Ectodermal cell (in vitro differentiated cells): Measurements from ENCODE around the gene USP3.

Experiments used
- H3K27ac ChIP-seq: 2 replicates; pipeline ENCODE4 v1.7.0; 2013; ENCODE audit warnings: mild to moderate bottlenecking, low read depth, low read length; ENCODE audit not compliant: insufficient read depth, poor library complexity, severe bottlenecking
- H3K27me3 ChIP-seq: 2 replicates; pipeline ENCODE4 v1.7.0; 2013; ENCODE audit warnings: mild to moderate bottlenecking, low read length; ENCODE audit not compliant: insufficient read depth, control insufficient read depth, poor library complexity, severe bottlenecking
- H3K36me3 ChIP-seq: one replicate; pipeline ENCODE4 v1.7.0; 2013; ENCODE audit warnings: low read length; ENCODE audit not compliant: control insufficient read depth, insufficient read depth
- H3K4me1 ChIP-seq: one replicate; pipeline ENCODE4 v1.7.0; 2013; ENCODE audit warnings: low read length; ENCODE audit not compliant: control insufficient read depth, insufficient read depth
- H3K4me3 ChIP-seq: 2 replicates; pipeline ENCODE4 v1.7.0; 2013; ENCODE audit warnings: low read depth, low read length, control low read depth; ENCODE audit not compliant: insufficient read depth
- H3K9me3 ChIP-seq: 2 replicates; pipeline ENCODE4 v1.7.0; 2013; ENCODE audit warnings: mild to moderate bottlenecking, low read length, moderate library complexity; ENCODE audit not compliant: control insufficient read depth
- WGBS, 2 experiments: methylation state at CpG; one replicate each; pipeline ENCODE4 v1.1.7; 2013; ENCODE audit warnings: missing lambda C conversion rate in 2 of 2; 5-methylcytosine and 5-hydroxymethylcytosine counted together

The USP3 gene

DNA sequence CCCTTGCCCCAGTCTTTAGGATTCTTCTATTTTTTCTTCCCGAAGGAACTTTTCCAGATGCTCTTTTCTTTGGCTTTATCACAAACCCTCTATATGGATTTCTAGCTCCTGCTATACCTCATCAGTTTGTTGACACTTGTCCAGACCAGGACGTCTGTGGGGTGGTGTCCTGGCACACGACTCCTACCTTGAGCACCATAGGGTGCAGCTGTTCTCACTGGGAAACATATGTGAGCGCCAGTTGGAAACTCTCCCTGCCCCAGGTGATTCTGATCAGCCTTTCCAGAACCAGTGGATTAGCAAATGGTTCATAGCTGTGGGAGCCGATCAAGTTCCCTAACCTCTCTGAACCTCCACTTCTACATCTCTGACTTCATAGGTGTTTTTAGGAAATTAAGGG is 40.6 kb upstream of the USP3 start:
- no peaks in the 10 kb centered on the region for H3K9me3 ChIP-seq
- 81% methylated on average over 5 of the region's 5 CpGs for WGBS, 2 experiments
- H3K4me1 ChIP-seq = peaks cover 15% of the 10 kb centered on the region
- no peaks in the 10 kb centered on the region for H3K36me3 ChIP-seq
- H3K4me3 ChIP-seq = no peak overlapping the region
- H3K27me3 ChIP-seq = peaks cover 6% of the 10 kb centered on the region
- no peak overlapping the region for H3K27ac ChIP-seq

DNA sequence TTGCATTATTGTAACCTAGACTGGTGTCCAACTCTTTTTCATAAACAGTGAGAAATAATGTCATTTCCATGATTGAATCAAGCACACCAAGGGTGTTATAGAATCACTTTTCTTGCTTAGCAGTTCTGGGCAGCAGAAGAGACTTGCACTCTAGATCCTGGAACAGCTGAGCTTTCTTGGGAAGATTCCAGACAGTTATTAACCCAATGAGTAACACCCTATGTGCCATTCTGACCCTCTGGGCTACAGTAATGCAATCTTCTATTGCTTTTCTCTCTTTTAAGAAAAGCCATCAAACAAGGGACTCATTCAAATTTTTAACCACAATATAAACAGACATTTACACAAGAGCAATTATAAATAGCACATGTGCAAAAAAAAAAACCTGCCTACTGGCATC is 39.3 kb upstream of the USP3 start:
- no peak overlapping the region for H3K27ac ChIP-seq
- H3K4me3 ChIP-seq = no peak overlapping the region
- no peaks in the 10 kb centered on the region for H3K9me3 ChIP-seq
- H3K27me3 ChIP-seq = peaks cover 6% of the 10 kb centered on the region
- H3K36me3 ChIP-seq = no peaks in the 10 kb centered on the region
- H3K4me1 ChIP-seq = peaks cover 15% of the 10 kb centered on the region

DNA sequence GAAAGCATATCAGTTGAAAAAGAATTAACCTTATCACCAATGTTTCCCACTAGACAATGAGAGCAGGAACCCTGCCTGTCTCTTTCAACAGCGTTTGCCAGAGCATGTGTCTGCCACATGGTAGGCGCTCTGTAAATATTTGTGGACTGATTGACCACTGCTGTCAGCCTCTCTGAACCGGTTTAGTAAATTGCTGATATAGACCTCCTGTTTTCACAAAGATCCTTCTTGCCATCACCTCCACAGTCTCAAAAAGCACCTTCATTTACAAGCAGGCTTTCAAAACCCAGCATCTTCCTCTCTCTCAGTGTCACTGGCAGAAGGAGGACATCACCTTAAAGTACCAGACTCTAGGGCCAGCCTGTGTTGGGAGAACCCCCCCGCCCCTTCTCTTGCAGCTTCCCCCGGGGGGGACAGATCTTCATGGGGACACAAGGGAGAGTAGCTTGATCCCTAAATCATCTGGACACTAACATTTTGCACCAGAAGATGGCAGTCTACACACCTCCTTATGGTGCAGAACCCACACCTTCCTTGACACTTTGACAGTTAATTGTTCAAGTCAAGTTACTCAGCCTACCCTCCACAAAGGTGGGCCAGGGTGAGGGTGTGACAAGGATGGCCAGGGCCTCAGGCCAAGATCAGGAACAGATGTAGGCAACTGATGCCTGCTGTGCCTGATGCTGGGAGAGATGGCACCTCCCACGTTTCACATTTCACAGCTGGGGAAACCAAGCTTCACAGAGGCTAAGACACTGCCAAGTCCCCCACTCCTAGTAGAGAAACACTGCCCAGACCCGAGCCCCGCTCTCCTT is 37.8 kb upstream of the USP3 start:
- Histone ChIP-seq H3K36me3 (no peaks in the 10 kb centered on the region), H3K4me1 (peaks cover 10% of the 10 kb centered on the region), H3K27ac (no peak overlapping the region), H3K4me3 (no peak overlapping the region), H3K27me3 (peaks cover 3% of the 10 kb centered on the region), H3K9me3 (no peaks in the 10 kb centered on the region)
- WGBS, 2 experiments = 55 to 59% methylated on average over 7 to 8 of the region's 8 CpGs

DNA sequence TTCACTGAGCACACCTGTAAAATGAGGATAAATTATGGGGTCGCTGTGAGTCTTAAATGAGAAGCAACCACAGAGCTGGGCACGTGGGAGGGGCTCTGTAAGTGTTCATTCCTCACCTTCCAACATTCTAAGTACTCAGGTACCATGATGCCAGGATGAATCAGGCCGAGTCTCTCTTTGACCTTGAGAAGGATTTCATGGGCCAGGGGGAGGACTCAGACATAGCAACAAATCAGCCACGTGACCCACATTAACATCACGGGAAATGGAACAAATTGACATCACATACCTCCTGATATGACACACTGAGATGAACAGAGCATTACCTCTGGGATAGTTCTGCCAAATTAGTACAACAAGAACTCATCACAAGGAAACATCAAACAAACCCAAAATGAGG is 35.2 kb upstream of the USP3 start:
- no peaks in the 10 kb centered on the region for H3K36me3 ChIP-seq
- no peak overlapping the region for H3K4me3 ChIP-seq
- peaks cover 14% of the 10 kb centered on the region for H3K4me1 ChIP-seq
- H3K27me3 ChIP-seq = no peaks in the 10 kb centered on the region
- WGBS, 2 experiments = 90 to 92% methylated on average over 5 of the region's 5 CpGs
- no peaks in the 10 kb centered on the region for H3K9me3 ChIP-seq
- no peak overlapping the region for H3K27ac ChIP-seq

DNA sequence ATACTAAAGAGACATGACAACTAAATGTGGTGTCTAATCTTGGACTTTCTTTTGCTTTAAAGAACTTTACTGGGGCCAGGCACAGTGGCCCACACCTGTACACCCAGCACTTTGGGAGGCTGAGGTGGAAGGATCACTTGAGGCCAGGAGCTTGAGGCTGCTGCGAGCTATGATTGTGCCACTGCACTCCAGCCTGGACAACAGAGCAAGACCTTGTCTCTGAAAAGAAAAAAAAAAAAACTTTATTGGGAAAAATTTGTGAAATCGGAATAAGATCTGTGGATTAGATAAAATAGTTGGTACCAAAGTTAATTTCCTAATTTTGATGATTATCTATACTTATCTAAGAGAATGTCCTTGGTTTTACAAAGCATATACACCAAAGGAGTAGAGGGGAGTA is 34.4 kb upstream of the USP3 start:
- Histone ChIP-seq H3K27me3 (no peaks in the 10 kb centered on the region), H3K4me1 (peaks cover 20% of the 10 kb centered on the region), H3K27ac (no peak overlapping the region), H3K4me3 (no peak overlapping the region), H3K9me3 (no peaks in the 10 kb centered on the region), H3K36me3 (no peaks in the 10 kb centered on the region)
- 67 to 73% methylated on average over 2 of the region's 2 CpGs for WGBS, 2 experiments

DNA sequence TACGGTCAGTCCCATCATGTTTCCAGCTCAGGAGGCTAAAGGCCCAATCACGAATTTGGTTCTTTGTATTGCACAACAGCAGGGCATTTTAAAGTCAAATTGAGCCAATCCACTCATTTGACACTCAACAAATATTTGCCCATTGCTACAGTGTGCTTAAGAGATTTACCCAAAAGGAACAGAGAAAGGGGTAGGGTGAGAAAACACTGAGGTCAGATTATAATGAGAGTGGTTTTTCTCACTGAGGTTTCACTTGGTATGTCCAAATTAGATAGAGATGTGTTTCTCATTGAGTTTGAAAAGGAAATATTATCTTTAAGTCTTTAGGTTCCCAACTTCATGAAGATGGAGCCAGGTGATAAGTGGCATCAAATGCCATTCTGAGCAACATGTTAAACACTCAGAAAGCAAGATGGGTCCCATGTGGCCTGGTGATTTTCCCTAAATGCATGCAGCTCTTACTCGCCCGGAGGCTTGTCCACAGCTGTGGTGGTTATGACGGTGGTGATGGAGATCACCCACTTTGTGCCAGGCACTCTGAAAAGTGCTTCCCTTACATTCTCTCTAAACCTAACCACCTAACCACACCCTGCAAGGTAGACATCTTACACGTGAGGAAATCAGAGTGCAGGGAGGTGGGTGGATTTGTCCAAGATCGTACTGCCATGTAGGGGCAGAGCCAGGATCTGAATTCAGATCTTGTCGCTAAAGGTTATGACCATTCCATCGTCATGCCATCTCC is 31.2 kb upstream of the USP3 start:
- Histone ChIP-seq H3K9me3 (no peaks in the 10 kb centered on the region), H3K4me1 (peaks cover 23% of the 10 kb centered on the region), H3K4me3 (no peak overlapping the region), H3K27me3 (no peaks in the 10 kb centered on the region), H3K27ac (no peak overlapping the region), H3K36me3 (no peaks in the 10 kb centered on the region)
- 95% methylated on average over 9 of the region's 9 CpGs for WGBS, 2 experiments

DNA sequence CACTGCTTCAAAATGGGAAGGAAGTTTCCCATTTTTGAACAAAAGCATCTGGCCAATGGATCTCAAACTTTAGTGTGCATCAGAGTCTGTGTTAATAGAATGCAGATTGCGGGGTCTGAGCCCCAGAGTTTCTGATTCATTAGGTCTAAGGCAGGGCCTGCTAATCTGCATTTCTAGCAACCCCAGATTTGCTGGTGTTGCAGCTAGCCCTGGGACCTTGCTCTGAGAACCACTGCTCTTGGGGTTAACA is 30.7 kb upstream of the USP3 start:
- Histone ChIP-seq H3K4me3 (no peak overlapping the region), H3K27me3 (no peaks in the 10 kb centered on the region), H3K27ac (no peak overlapping the region), H3K4me1 (peaks cover 23% of the 10 kb centered on the region), H3K9me3 (no peaks in the 10 kb centered on the region), H3K36me3 (no peaks in the 10 kb centered on the region)
- 91 to 96% methylated on average over 1 of the region's 1 CpG for WGBS, 2 experiments

DNA sequence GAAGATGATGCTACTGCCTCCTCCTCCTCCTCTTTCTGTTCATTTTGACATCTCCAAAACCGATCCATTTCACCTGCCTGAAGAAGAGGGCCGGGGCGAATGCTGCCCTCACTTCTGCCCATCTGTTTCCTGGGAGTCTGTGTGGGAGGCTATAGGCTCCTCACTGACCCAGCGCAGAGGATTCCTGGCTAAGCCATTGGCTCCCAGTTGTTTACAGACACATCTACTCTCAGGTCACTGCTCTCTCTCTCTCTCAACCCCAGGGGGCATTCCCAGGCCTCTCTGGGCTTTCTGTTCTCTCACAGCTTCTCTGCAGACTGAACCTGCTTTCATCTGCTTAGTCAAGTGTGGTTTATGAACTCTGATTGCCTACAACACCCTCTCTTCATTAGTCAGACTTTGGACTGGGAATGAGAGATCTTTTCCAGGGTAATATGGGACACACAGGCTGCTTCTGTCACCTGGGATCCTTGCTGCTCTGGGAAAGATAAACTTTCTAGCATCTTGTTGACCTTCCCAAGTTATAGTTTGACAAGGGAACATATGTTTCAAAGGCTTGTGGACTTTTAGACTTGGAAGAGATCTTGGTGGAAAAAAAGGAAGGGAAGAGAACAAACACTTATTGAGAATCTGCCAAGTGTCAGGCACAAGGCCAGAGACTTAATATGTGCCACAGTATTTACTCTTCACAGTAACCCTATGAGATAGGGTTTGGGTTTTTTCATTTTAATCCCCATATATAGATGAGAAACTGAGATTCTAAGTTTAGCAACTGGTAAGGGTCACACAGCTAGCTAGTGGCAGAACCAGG is 30.2 kb upstream of the USP3 start:
- Histone ChIP-seq H3K36me3 (no peaks in the 10 kb centered on the region), H3K9me3 (no peaks in the 10 kb centered on the region), H3K4me3 (no peak overlapping the region), H3K4me1 (peaks cover 23% of the 10 kb centered on the region), H3K27ac (no peak overlapping the region), H3K27me3 (no peaks in the 10 kb centered on the region)
- WGBS, 2 experiments = 54 to 57% methylated on average over 4 of the region's 4 CpGs

DNA sequence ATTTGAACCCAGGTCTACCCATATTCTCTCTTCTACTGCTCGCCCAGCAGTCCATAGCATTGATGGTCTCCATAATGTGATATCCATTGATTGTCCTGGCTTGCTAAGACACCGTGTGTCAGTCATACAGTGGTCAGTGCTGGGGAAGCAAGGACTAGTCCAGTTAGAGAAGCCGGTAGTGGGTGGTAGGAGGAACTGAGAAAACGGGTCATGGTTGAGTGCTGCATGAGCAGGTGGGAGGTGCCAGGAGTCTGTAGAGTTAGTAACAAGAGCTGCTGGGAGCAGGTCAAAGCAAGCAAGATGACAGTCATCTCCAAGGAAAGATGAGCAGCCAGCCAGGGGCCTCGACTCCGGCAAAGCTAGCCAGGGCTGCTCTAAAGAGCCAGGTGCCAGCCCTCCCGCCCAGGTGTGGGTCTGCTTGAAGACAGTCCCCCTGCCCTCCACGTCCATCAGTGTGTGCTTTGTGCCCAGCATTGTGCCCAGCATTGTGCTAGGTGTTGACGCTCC is 29.5 kb upstream of the USP3 start:
- H3K4me1 ChIP-seq = peaks cover 23% of the 10 kb centered on the region
- H3K4me3 ChIP-seq = no peak overlapping the region
- 93% methylated on average over 9 of the region's 9 CpGs for WGBS, 2 experiments
- no peaks in the 10 kb centered on the region for H3K36me3 ChIP-seq
- H3K27ac ChIP-seq = no peak overlapping the region
- no peaks in the 10 kb centered on the region for H3K27me3 ChIP-seq
- H3K9me3 ChIP-seq = no peaks in the 10 kb centered on the region

DNA sequence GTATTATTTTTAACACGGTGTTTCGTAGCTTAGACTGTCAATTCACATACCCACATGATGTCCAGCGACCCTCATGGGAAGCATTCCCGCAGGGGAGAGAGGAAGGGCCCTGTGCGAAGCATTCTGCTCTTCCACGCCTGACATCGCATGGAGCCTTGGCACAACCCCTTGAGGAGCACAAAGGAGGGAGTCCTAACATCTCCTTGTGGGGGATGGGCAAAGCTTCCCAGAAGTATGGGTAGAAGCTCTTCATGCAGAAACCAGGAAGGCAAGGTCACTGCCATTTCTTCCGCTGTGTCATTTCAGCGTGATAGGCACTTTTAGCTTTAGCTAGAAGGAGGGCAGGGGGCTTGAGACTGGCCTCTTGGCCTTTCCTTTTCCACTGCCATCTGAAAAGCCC is 28.7 kb upstream of the USP3 start:
- Histone ChIP-seq H3K36me3 (no peaks in the 10 kb centered on the region), H3K4me1 (peaks cover 23% of the 10 kb centered on the region), H3K9me3 (no peaks in the 10 kb centered on the region), H3K27me3 (no peaks in the 10 kb centered on the region), H3K4me3 (no peak overlapping the region), H3K27ac (no peak overlapping the region)
- 92 to 95% methylated on average over 9 of the region's 9 CpGs for WGBS, 2 experiments
